ENCODE data around the gene PDGFB. TPM values are rescaled to one million over a fixed set of nuclear protein-coding genes. Genes with fewer than 3 reads are reported as not detected.

Gene PDGFB
- total RNA-seq, 4 donors from 2014 or later: 6.0 to 20.0 (median 8.9) TPM

GRCh38 chr22:39226353-39226752, 18.4 kb downstream of the PDGFB start:
- no peak for DNase-seq
- Histone ChIP-seq H3K27ac (peak overlapping the region in 1 of 4 donors; percentile 27), H3K36me3 (peaks cover 0 to 16% of the 10 kb centered on the region in 2 donors), H3K4me1 (peaks cover 5 to 7% of the 10 kb centered on the region in 2 donors), H3K27me3 (no peaks in the 10 kb centered on the region), H3K4me3 (no peak overlapping the region), H3K9me3 (no peaks in the 10 kb centered on the region)
- no peak for TF ChIP-seq CTCF (IDR thresholded peaks at IDR 0.05 in 4 of 5, conservative IDR thresholded peaks at IDR 0.05 in 1 of 5)
- no peak for TF ChIP-seq POLR2A (IDR thresholded peaks at IDR 0.05)
- in situ Hi-C loops (cut with MboI; ENCODE audit: low sequenced_read_pairs in 4 of 4) (no loop called here), intact Hi-C loops (cut with DNase I; ENCODE audit: low total_unique reads) (no loop called here)
- ATAC-seq: no peak

DNA sequence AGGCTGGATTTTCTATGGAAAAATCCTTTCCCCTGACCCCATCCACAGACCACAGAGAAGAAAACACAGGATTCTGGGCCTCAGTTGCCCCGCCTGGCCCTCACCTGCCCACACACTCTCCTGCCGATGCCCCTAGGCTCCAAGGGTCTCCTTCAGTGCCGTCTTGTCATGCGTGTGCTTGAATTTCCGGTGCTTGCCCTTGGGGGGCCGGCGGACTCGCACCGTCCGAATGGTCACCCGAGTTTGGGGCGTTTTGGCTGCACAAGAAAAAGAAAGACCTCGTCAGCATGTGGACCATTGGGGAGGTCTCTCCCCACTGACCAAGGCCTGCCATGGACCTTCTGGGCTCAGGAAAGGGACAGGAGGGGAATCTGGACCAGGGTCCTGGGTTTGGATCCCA, 19.2 kb downstream of the PDGFB start:
- H3K9me3 ChIP-seq: no peaks in the 10 kb centered on the region
- in situ Hi-C loops (cut with MboI; ENCODE audit: low sequenced_read_pairs in 4 of 4) (no loop called here), intact Hi-C loops (cut with DNase I; ENCODE audit: low total_unique reads) (no loop called here)
- H3K4me1 ChIP-seq: peaks cover 5 to 7% of the 10 kb centered on the region in 2 donors
- H3K27me3 ChIP-seq: no peaks in the 10 kb centered on the region
- TF ChIP-seq POLR2A (IDR thresholded peaks at IDR 0.05) (no peak), CTCF (IDR thresholded peaks at IDR 0.05 in 4 of 5, conservative IDR thresholded peaks at IDR 0.05 in 1 of 5) (no peak)
- no peak overlapping the region for H3K4me3 ChIP-seq
- no peak overlapping the region for H3K27ac ChIP-seq
- no peak for ATAC-seq
- peaks cover 0 to 16% of the 10 kb centered on the region in 2 donors for H3K36me3 ChIP-seq
- DNase-seq: no peak

DNA sequence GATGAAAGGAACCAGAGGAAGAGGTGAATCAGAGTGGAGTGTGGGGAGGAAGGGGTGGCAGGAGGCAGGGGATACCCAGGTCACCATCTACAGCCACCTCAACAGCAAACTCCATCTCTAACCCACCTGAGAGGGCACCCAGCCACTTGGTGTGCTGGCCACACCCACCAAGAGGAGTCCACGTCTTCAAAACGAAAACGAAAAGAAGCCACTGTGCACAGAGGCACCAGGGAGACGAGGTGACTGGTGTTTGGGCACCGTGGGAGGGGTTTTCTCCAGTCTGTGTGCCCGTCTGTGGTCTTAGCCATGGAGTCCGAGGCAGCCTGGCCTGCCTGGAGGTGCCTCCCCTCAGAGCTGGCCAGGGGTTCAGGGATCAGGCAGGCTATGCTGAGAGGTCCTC, 20.2 kb downstream of the PDGFB start:
- ATAC-seq: no peak
- intact Hi-C loops (cut with DNase I; ENCODE audit: low total_unique reads): no loop called here
- Histone ChIP-seq H3K9me3 (no peaks in the 10 kb centered on the region), H3K4me1 (peaks cover 5 to 7% of the 10 kb centered on the region in 2 donors), H3K27ac (no peak overlapping the region), H3K4me3 (no peak overlapping the region), H3K27me3 (no peaks in the 10 kb centered on the region), H3K36me3 (peaks cover 0 to 16% of the 10 kb centered on the region in 2 donors)
- no peak for DNase-seq
- in situ Hi-C loops (cut with MboI; ENCODE audit: low sequenced_read_pairs in 4 of 4): no loop called here
- TF ChIP-seq POLR2A (IDR thresholded peaks at IDR 0.05) (no peak), CTCF (IDR thresholded peaks at IDR 0.05 in 4 of 5, conservative IDR thresholded peaks at IDR 0.05 in 1 of 5) (no peak)

DNA sequence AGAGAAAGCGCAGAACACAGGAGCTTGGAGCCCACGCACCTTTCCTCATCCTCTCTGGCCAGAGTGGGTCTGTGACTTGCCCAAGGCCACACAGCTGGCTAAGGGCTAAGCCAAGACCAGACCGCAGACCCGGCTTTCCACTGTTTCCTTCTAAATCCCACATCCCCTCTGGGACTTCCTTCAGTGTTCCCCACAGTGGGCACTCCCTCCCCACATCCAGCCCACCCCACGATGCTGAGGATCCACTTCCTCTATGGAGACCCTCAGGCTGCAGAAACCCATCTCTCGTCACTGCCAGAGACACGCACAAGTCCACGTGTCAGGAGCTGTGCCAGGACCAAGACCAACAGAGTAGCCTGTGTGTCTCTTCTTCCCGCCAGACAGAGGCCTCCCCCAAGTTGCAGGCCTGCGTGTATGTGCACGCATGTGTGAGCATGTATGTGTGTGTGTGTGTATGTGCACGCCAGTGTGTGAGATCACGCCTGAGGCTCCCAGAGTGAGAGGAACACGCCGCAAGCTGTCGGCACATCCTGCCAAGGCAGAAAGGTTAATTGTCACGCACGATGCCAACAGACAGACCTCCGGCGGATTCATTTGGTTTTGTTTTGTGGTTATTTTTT, 21.6 kb downstream of the PDGFB start:
- intact Hi-C loops (cut with DNase I; ENCODE audit: low total_unique reads): no loop called here
- ATAC-seq (no peak), DNase-seq (no peak)
- TF ChIP-seq CTCF (IDR thresholded peaks at IDR 0.05 in 4 of 5, conservative IDR thresholded peaks at IDR 0.05 in 1 of 5) (no peak), POLR2A (IDR thresholded peaks at IDR 0.05) (no peak)
- no peak overlapping the region for H3K27ac ChIP-seq
- no peaks in the 10 kb centered on the region for H3K9me3 ChIP-seq
- H3K4me3 ChIP-seq: no peak overlapping the region
- in situ Hi-C loops (cut with MboI; ENCODE audit: low sequenced_read_pairs in 4 of 4): no loop called here
- H3K27me3 ChIP-seq: no peaks in the 10 kb centered on the region
- H3K36me3 ChIP-seq: peaks cover 0 to 16% of the 10 kb centered on the region in 2 donors
- peaks cover 5 to 6% of the 10 kb centered on the region in 2 donors for H3K4me1 ChIP-seq
